HEK293 (cell line): ENCODE results near the gene KIAA0825.

Experiments
- CTCF ChIA-PET: fragments of 350-600 bp; formaldehyde crosslinking; extraction: SDS; loops from one replicate; lab custom pipeline; 2021; ENCODE audit warnings: antibody characterized with exemption; lab: Yijun Ruan, JAX
- POLR2A ChIA-PET: fragments of 300-600 bp; formaldehyde crosslinking; extraction: SDS; loops from one replicate; lab custom pipeline; 2020; ENCODE audit warnings: antibody characterized with exemption, inconsistent platforms; lab: Yijun Ruan, JAX
- H3K27ac ChIP-seq: fragments of 200-500 bp; sonication (Bioruptor generic); 2 replicates; pipeline ENCODE4 v1.5.1; 2014; ENCODE audit warnings: low read depth, low read length, control low read depth, inconsistent platforms; ENCODE audit errors: extremely low read depth
- H3K36me3 ChIP-seq, 2 experiments: fragments of 200-500 bp in 1 of 2; sonication (Bioruptor generic) in 1 of 2; 1 replicate in 1 of 2; 2 replicates in 1 of 2; pipeline ENCODE4 v1.5.1; 2014 to 2017; ENCODE audit warnings: inconsistent platforms in 2 of 2, low read length in 2 of 2; ENCODE audit not compliant: control insufficient read depth in 2 of 2, insufficient read depth in 1 of 2
- H3K4me1 ChIP-seq: fragments of 200-500 bp; sonication (Bioruptor generic); 2 replicates; pipeline ENCODE4 v1.5.1; 2014; ENCODE audit warnings: mild to moderate bottlenecking, low read length, inconsistent platforms; ENCODE audit not compliant: control insufficient read depth, insufficient read depth
- H3K4me3 ChIP-seq: 2 replicates; pipeline ENCODE4 v1.5.1; 2011; ENCODE audit warnings: low read depth, mild to moderate bottlenecking, control low read depth, low read length, moderate library complexity
- H3K9me3 ChIP-seq: fragments of 200-500 bp; sonication (Bioruptor generic); 2 replicates; pipeline ENCODE4 v1.5.1; 2014; ENCODE audit warnings: low read depth, low read length, inconsistent platforms; ENCODE audit not compliant: control insufficient read depth, insufficient read depth
- ZEB2 ChIP-seq: fragments of 450-650 bp; formaldehyde crosslinking; IDR thresholded peaks from 2 replicates; pipeline ENCODE4 v1.5.1; 2016; ENCODE audit warnings: missing biosample characterization, missing genetic modification characterization
- ZFHX2 ChIP-seq: fragments of 450-650 bp; formaldehyde crosslinking; conservative IDR thresholded peaks from 2 replicates; pipeline ENCODE4 v1.5.1; 2016; ENCODE audit warnings: missing biosample characterization, missing genetic modification characterization
- ZNF10 ChIP-seq: fragments of 450-650 bp; formaldehyde crosslinking; IDR thresholded peaks from 2 replicates; pipeline ENCODE4 v1.5.1; 2017; ENCODE audit warnings: missing biosample characterization, missing genetic modification characterization
- ZNF132 ChIP-seq: fragments of 450-650 bp; formaldehyde crosslinking; IDR thresholded peaks from 2 replicates; pipeline ENCODE4 v1.5.1; 2017; ENCODE audit warnings: missing biosample characterization, missing genetic modification characterization, borderline replicate concordance
- ZNF140 ChIP-seq: fragments of 450-650 bp; formaldehyde crosslinking; IDR thresholded peaks from 2 replicates; pipeline ENCODE4 v1.5.1; 2016; ENCODE audit warnings: missing biosample characterization, missing genetic modification characterization
- ZNF184 ChIP-seq: fragments of 450-650 bp; IDR thresholded peaks from 2 replicates; pipeline ENCODE4 v1.5.1; 2018; ENCODE audit warnings: missing biosample characterization, mild to moderate bottlenecking, missing genetic modification characterization
- ZNF404 ChIP-seq: fragments of 450-650 bp; formaldehyde crosslinking; IDR thresholded peaks from 2 replicates; pipeline ENCODE4 v1.5.1; 2017; ENCODE audit warnings: missing biosample characterization, missing genetic modification characterization
- ZNF416 ChIP-seq: fragments of 450-650 bp; formaldehyde crosslinking; IDR thresholded peaks from 2 replicates; pipeline ENCODE4 v1.5.1; 2016; ENCODE audit warnings: missing biosample characterization, missing genetic modification characterization
- ZNF426 ChIP-seq: fragments of 450-650 bp; formaldehyde crosslinking; IDR thresholded peaks from 2 replicates; pipeline ENCODE4 v1.5.1; 2017; ENCODE audit warnings: missing biosample characterization, missing genetic modification characterization, mild to moderate bottlenecking, inconsistent platforms, moderate library complexity
- ZNF473 ChIP-seq: fragments of 450-650 bp; formaldehyde crosslinking; IDR thresholded peaks from 2 replicates; pipeline ENCODE4 v1.5.1; 2017; ENCODE audit warnings: missing biosample characterization, missing genetic modification characterization
- ZNF514 ChIP-seq: fragments of 450-650 bp; formaldehyde crosslinking; IDR thresholded peaks from 2 replicates; pipeline ENCODE4 v1.5.1; 2016; ENCODE audit warnings: missing biosample characterization, missing genetic modification characterization
- ZNF596 ChIP-seq: fragments of 450-650 bp; IDR thresholded peaks from 2 replicates; pipeline ENCODE4 v1.5.0; 2018; ENCODE audit warnings: missing biosample characterization, mild to moderate bottlenecking, missing genetic modification characterization, moderate library complexity
- ZNF623 ChIP-seq: fragments of 450-650 bp; formaldehyde crosslinking; IDR thresholded peaks from 2 replicates; pipeline ENCODE4 v1.5.1; 2016; ENCODE audit warnings: missing biosample characterization, missing genetic modification characterization
- ZNF677 ChIP-seq: fragments of 450-650 bp; IDR thresholded peaks from 2 replicates; pipeline ENCODE4 v1.5.0; 2018; ENCODE audit warnings: missing biosample characterization, mild to moderate bottlenecking, missing genetic modification characterization, moderate library complexity
- ZNF76 ChIP-seq: fragments of 450-650 bp; formaldehyde crosslinking; IDR thresholded peaks from 2 replicates; pipeline ENCODE4; 2016; ENCODE audit warnings: low read depth, missing biosample characterization, missing genetic modification characterization, borderline replicate concordance
- ZNF830 ChIP-seq: fragments of 450-650 bp; IDR thresholded peaks from 2 replicates; pipeline ENCODE4 v1.5.0; 2018; ENCODE audit warnings: missing biosample characterization, missing genetic modification characterization, low read depth, mild to moderate bottlenecking, moderate library complexity
- ZNF837 ChIP-seq: fragments of 450-650 bp; formaldehyde crosslinking; IDR thresholded peaks from 2 replicates; pipeline ENCODE4 v1.5.1; 2016; ENCODE audit warnings: missing biosample characterization, missing genetic modification characterization
- TF ChIP-seq, protein P1 (sequence below): fragments of 450-650 bp; formaldehyde crosslinking; IDR thresholded peaks from 2 replicates; pipeline ENCODE4 v1.5.1; 2016; ENCODE audit warnings: missing biosample characterization, missing genetic modification characterization, borderline replicate concordance
- TF ChIP-seq, protein P2 (sequence below): IDR thresholded peaks from 2 replicates; pipeline ENCODE4 v1.6.1; 2011; ENCODE audit warnings: mild to moderate bottlenecking, low read depth, low read length, borderline replicate concordance
- TF ChIP-seq, protein P3 (sequence below): fragments of 450-650 bp; formaldehyde crosslinking; IDR thresholded peaks from 2 replicates; pipeline ENCODE4 v1.5.1; 2016; ENCODE audit warnings: missing biosample characterization, missing genetic modification characterization

The KIAA0825 gene

DNA sequence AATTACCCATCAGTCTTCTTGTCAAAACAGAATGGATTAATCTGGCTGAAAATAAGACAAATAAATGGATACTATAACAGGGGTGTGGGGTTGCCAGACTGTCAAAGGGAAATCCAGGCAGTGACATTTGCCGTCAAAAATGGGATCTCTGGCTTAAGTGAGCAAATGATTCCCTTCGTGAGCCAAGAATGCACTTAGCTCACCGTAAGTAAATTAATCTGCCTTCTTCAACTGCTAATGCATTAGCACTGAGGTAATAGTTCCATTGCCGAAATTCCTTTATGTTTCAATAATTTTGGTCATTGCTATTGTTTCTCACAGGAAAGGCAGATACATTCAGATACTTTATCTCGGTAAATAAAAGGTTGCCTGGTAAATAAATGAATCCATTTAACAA lies 377.8 kb downstream of the KIAA0825 start:
- Histone ChIP-seq H3K9me3 (no peaks in the 10 kb centered on the region), H3K27ac (no peak overlapping the region), H3K4me1 (no peaks in the 10 kb centered on the region), H3K36me3 (no peaks in the 10 kb centered on the region), H3K4me3 (no peak overlapping the region)
- ChIA-PET POLR2A (no interaction called here), CTCF (no interaction called here)
- TF ChIP-seq ZEB2 (tag by site-specific recombination) = no peak
- 0 out of 2 replicates have a peak, but pooled peaks have one; percentile 55 for TF ChIP-seq ZNF10

DNA sequence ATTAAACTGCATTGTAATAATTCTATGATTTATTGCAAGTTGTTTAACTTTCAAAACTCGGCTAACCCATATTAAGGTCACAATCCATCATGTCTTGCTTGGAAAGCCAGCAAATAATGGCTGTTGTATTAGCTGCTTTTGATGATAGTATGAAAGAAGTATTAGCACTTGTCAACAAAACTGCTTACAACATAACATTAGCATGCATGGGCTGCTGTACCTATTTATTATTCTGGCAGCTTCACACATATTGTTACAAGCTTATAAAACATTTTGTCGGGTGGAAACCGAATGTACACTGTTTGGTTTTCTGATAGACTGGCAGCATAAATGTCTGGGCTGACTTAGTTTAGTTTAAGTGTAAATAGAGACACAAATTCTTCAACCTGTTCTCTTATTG lies 378.3 kb downstream of the KIAA0825 start:
- H3K36me3 ChIP-seq = no peaks in the 10 kb centered on the region
- ChIA-PET CTCF (no interaction called here), POLR2A (no interaction called here)
- no peaks in the 10 kb centered on the region for H3K4me1 ChIP-seq
- no peaks in the 10 kb centered on the region for H3K9me3 ChIP-seq
- no peak for TF ChIP-seq ZNF184 (tag by site-specific recombination)
- no peak for TF ChIP-seq ZNF426
- TF ChIP-seq ZNF830 = no peak
- no peak for TF ChIP-seq ZNF677
- no peak for TF ChIP-seq ZNF140 (tag by site-specific recombination)
- no peak for TF ChIP-seq ZFHX2 (tag by site-specific recombination)
- TF ChIP-seq, protein P1, sequence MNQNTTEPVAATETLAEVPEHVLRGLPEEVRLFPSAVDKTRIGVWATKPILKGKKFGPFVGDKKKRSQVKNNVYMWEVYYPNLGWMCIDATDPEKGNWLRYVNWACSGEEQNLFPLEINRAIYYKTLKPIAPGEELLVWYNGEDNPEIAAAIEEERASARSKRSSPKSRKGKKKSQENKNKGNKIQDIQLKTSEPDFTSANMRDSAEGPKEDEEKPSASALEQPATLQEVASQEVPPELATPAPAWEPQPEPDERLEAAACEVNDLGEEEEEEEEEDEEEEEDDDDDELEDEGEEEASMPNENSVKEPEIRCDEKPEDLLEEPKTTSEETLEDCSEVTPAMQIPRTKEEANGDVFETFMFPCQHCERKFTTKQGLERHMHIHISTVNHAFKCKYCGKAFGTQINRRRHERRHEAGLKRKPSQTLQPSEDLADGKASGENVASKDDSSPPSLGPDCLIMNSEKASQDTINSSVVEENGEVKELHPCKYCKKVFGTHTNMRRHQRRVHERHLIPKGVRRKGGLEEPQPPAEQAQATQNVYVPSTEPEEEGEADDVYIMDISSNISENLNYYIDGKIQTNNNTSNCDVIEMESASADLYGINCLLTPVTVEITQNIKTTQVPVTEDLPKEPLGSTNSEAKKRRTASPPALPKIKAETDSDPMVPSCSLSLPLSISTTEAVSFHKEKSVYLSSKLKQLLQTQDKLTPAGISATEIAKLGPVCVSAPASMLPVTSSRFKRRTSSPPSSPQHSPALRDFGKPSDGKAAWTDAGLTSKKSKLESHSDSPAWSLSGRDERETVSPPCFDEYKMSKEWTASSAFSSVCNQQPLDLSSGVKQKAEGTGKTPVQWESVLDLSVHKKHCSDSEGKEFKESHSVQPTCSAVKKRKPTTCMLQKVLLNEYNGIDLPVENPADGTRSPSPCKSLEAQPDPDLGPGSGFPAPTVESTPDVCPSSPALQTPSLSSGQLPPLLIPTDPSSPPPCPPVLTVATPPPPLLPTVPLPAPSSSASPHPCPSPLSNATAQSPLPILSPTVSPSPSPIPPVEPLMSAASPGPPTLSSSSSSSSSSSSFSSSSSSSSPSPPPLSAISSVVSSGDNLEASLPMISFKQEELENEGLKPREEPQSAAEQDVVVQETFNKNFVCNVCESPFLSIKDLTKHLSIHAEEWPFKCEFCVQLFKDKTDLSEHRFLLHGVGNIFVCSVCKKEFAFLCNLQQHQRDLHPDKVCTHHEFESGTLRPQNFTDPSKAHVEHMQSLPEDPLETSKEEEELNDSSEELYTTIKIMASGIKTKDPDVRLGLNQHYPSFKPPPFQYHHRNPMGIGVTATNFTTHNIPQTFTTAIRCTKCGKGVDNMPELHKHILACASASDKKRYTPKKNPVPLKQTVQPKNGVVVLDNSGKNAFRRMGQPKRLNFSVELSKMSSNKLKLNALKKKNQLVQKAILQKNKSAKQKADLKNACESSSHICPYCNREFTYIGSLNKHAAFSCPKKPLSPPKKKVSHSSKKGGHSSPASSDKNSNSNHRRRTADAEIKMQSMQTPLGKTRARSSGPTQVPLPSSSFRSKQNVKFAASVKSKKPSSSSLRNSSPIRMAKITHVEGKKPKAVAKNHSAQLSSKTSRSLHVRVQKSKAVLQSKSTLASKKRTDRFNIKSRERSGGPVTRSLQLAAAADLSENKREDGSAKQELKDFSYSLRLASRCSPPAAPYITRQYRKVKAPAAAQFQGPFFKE (tag by site-specific recombination) = no peak
- TF ChIP-seq, protein P2, sequence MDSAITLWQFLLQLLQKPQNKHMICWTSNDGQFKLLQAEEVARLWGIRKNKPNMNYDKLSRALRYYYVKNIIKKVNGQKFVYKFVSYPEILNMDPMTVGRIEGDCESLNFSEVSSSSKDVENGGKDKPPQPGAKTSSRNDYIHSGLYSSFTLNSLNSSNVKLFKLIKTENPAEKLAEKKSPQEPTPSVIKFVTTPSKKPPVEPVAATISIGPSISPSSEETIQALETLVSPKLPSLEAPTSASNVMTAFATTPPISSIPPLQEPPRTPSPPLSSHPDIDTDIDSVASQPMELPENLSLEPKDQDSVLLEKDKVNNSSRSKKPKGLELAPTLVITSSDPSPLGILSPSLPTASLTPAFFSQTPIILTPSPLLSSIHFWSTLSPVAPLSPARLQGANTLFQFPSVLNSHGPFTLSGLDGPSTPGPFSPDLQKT = no peak
- no peak for TF ChIP-seq ZNF623 (tag by site-specific recombination)
- TF ChIP-seq ZNF132 (tag by site-specific recombination) = no peak
- TF ChIP-seq ZNF837 (tag by site-specific recombination) = no peak
- TF ChIP-seq ZNF76 (tag by site-specific recombination) = no peak
- no peak overlapping the region for H3K27ac ChIP-seq
- no peak overlapping the region for H3K4me3 ChIP-seq

DNA sequence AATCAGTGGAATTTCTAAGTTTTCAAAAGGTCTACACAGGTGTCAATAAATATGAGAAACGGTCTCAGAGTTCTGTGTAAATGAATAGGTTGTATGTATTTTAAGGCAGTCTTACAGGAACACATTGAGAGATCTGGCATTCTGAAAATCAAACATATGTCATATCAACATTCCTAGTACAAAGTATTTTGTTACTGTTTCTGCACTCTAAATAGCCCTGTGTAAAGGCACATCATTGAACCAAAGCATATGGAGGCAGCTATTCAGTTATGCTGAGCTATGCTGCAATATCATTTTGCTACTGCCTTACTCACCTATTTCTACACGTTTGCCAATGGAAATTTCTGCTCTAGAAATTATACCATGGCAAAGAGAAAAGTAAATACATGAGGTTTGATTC lies 379.1 kb downstream of the KIAA0825 start:
- no peak overlapping the region for H3K4me3 ChIP-seq
- H3K27ac ChIP-seq = no peak overlapping the region
- ChIA-PET CTCF (interaction anchor here (0.7 kb wide), 1 partner anchor 632 kb away, joined by 3 read pairs; no protein-coding TSS in a partner anchor), POLR2A (no interaction called here)
- no peak for TF ChIP-seq ZNF184 (tag by site-specific recombination)
- TF ChIP-seq ZNF514 (tag by site-specific recombination) = no peak
- TF ChIP-seq ZNF473 (tag by site-specific recombination) = no peak
- TF ChIP-seq ZNF132 (tag by site-specific recombination) = no peak
- TF ChIP-seq, protein P3, sequence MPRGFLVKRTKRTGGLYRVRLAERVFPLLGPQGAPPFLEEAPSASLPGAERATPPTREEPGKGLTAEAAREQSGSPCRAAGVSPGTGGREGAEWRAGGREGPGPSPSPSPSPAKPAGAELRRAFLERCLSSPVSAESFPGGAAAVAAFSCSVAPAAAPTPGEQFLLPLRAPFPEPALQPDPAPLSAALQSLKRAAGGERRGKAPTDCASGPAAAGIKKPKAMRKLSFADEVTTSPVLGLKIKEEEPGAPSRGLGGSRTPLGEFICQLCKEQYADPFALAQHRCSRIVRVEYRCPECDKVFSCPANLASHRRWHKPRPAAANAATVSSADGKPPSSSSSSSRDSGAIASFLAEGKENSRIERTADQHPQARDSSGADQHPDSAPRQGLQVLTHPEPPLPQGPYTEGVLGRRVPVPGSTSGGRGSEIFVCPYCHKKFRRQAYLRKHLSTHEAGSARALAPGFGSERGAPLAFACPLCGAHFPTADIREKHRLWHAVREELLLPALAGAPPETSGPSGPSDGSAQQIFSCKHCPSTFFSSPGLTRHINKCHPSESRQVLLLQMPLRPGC (tag by site-specific recombination) = no peak
- no peak for TF ChIP-seq ZNF404 (tag by site-specific recombination)
- TF ChIP-seq ZNF416 (tag by site-specific recombination) = no peak
- no peak for TF ChIP-seq ZNF10
- no peak for TF ChIP-seq ZNF596 (tag by site-specific recombination)
- no peaks in the 10 kb centered on the region for H3K9me3 ChIP-seq
- H3K4me1 ChIP-seq = no peaks in the 10 kb centered on the region
- no peaks in the 10 kb centered on the region for H3K36me3 ChIP-seq
